UCSD-AML1 (cell line): Measurements from ENCODE around the gene GAST.
"Not testable (repeated sequence)": the region's sequence is repeated elsewhere in the genome, so short reads cannot be mapped to it uniquely, and the experiment has no call there.

Source experiments
- DNase-seq: peaks from one replicate; lab custom pipeline; 2025; ENCODE audit not compliant: unreplicated experiment; lab: John Stamatoyannopoulos, UW

The GAST gene, protein sequence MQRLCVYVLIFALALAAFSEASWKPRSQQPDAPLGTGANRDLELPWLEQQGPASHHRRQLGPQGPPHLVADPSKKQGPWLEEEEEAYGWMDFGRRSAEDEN

DNA sequence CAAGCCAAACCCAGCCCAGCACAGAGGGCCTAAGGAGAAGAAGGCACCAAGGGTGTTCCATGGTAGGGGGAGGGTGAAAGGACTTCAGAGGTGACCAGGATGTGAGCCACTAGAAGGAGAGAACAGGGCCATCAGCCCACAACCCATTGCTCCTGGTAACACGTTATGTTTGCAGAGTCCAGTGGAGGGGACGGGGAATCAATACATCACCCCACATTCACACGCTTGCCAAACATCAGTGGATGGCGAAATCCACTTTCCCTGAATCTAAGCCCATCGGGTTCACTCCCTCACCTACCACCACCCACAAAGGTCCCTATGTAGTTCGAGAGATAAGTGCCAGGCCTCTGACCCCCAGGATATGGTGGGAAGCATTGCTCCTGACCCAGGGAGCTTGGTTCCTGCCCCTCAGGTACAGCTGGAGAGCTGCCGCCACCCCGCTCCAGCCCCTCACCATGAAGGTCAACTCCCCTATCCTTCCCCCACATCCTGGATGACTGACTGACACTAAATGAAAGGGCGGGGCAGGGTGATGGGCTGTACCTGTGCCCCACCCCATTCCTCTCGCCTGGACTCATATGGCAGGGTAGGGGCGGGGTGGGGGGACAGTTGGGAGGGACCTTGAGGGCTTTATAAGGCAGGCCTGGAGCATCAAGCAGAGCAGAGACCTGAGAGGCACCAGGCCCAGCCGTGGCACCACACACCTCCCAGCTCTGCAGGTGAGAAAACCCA, at the start of gene GAST:
TSS of gene GAST (plus strand) at position 663 of the 732 bp plus-strand sequence. CDS start 3,106 bp downstream, outside the sequence.
- DNase-seq: no peak

DNA sequence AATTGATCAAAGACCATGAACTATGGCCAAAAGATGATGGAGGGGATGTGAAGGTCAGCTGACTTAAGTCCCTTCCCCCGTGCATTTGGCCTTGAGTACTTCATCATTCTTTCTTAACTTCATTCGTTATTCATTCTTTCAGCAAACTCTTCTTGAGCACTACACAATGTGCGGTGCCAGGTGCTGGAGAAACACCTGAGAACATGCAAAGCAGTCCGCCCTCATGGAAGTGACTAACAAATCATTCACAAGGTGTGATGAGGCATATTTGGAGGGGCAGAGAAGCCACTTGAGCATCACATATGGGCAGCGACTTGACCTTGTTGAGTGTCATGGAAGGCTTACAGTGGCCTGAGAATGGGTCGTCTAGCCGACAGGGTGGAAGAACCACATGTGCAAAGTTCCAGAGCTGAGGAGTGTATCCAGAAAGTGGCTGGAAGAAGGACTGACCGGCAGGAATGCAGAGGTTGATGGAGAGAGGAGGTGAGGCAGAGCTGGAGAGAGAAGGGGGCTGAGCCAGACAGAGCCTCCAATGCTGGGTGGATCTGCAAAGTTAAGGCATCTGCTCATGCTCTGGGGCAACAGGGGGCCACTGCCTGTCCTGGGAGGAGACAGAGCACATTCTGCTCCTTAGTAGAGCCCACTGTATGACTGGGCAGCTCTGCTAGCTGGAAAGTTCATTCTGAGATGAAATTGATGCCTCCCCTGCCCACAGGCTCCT, 48.5 kb upstream of the GAST start:
- no peak for DNase-seq

DNA sequence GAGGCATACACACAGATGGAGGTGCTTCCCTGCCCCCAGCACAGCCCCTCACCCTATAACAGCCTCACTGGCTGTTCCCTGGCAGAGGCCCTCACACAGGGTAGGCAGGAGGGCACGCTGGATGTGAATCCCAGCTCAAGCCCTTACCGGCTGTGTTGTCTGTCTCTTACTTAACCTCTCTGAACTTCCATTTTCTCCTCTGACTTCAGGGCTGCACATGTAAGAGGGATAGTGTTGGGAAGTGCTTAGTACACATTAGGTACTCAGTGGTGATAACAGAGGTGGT, 48.0 kb upstream of the GAST start:
- no peak for DNase-seq

DNA sequence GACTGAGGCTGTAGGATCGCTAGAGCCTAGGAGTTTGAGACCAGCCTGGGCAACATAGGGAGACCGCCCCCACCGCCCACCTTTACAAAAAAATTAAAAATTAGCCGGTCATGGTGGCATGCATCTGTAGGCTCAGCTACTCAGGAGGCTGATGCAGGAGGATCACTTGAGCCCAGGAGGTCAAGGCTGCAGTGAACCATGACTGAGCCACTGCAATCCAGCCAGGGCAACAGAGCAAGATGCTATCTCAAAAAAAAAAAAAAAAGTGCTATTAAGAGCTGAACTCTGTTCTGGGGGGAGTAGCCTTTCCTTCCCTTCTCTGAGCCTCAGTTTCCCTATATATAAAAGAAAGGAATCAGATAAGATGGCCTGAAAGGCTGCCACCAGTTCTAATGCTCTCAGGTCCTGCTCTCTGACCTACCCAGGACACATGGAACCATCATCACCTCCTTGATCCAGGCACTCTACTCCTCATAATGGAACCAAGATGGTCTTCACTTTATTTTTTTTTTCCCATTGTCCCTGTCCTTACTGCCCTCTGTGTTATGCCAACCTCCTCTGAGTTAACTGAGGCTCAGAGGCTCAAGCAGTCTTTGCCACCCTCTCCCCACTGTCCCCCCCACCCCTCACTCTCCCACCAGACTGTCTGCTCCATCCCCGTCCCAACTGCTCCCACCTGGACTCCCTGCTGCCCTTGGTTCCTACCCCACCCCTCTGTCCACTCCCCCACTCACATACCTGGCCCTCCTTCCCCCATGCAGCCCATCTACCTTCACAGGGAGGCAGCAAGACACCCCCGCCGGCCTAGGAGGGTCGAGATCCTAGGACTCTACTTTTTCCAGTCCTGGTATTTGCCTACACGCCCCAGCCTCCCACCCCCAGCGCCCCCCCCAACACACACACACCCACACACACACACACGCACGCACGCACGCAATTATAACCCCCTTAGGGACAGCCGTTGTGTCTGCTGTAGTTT, 47.3 kb upstream of the GAST start:
- DNase-seq: no peak

DNA sequence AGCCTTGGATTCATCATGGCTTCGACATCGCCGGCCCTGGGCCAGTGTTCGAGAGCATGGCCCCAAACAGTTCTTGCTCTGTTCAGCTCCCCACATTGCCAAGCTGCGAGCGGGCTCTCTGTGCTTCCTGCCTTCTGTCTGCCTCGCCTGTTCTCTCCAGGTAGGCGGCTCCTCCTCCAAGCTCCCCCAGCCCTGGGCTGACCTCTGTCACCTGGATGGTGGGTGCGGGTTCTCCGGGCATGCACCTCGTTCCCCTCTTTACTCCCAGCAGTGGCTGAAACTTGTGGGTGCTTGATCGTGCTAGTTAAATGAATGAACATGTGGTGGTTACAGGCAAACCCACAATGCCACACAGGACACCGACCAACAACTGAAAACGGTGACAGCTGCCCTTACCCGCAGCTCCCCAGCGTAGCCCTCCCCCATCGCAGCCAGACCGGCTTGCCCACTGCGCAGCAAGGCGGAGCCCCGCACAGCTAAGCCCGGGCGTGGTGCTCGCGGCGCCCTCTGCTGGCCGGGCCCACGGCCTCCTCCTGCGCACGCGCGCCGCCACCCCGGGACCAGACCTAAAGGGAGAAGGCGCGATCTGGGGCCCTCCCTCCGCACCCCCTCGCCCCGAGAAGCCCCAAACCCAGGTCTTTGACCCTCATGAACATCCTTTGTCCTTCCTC, 46.4 kb upstream of the GAST start:
- DNase-seq: peak; percentile 89

DNA sequence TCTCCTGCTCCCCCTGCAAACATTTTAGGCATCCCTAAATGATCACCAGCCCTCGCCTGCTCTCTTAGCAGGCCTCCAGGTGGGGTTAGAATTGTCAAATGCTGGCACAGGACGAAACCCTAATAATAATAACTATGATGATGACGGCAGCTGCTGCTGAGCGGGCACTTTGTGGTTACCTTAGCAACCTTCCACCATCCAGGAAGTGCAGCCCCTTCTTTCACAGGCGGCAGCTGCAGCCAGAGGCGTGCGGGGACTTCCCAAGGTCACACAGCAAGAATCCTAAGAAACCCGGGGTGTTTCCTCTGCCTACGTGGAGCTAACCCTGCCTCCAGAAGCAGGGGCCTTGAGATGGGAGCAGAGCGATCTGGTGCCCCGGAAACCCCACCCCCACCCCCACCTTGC, 45.9 kb upstream of the GAST start:
- peak; percentile 67 for DNase-seq

DNA sequence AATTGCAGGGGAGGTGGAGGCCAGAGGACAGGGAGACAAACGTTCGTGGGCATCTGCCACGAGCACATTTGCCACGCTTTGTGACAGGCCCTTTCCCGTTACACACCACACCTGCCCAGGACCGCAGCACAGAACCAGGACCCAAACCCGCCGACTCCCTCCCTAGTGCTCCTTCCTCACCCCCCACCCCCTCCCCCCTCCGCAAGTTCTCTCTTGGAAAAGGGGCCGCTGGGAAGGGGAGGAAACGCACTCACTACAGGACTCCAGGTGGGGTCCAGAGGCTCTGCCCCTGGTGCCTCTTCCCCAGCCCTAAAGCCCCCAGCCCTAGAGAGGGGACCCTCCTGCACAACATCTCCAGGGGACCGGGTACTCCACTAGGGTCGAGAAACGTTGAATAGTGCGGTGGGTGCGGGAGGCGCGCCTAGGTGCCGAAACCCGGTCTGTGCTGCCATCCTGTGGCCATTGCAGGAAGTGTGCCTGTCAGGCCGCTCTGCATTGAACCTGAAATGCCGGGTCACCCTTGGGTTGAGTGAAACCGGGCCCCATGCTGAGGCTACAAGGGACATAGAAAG, 45.3 kb upstream of the GAST start:
- peak; percentile 86 for DNase-seq

DNA sequence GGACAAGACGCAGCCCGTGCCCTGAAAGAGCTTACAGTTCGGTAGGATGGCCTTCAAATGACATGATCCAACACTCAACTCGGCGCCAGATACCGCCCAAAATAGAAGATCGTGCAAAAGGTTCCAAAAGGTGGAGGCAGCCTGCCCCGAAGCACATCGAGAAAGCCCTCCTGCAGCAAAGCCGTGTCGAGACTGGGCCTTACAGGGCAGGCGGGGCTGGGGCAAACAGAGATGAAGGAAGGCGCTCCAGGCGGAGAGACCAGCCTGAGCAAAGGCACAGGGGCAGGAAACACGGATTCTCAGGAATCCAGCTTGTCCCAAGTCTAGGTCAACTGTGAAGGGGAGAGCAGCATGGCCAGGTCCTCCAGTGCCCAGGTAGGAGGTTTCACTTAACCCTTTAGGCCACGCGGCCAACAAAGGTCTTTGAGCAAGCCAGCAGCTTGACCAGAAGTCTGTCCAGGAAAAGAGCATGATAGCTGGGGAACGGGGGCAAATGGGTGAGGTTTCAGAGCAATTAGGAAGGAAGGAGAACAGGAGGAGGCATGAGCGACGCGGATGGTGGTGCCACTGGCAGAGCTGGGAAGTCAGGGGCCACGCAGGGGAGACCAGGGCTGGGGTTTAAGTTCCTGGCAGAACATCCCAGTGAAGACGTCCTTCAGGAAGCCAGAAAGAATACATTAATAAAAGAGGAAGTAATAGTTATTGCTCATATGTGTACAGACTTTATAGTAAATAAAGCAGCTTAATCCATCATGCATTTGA, 44.7 kb upstream of the GAST start:
- peak; percentile 59 for DNase-seq

DNA sequence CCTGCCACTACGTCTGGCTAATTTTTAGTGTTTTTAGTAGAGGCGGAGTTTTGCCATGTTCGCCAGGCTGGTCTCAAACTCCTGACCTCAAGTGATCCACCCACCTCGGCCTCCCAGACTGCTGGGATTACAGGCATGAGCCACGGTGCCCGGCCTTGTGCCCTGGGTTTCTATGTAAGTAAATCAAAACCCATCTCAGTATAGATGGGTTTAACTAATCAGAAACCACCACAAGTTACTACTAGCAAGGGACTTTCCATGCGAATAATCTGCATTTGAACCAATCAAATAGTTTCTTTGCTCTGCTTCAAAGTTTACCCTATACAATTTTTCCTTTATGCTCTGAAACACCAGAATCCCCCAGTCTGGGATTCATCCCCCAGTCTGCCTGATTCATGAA, 40.0 kb upstream of the GAST start:
- no peak for DNase-seq

DNA sequence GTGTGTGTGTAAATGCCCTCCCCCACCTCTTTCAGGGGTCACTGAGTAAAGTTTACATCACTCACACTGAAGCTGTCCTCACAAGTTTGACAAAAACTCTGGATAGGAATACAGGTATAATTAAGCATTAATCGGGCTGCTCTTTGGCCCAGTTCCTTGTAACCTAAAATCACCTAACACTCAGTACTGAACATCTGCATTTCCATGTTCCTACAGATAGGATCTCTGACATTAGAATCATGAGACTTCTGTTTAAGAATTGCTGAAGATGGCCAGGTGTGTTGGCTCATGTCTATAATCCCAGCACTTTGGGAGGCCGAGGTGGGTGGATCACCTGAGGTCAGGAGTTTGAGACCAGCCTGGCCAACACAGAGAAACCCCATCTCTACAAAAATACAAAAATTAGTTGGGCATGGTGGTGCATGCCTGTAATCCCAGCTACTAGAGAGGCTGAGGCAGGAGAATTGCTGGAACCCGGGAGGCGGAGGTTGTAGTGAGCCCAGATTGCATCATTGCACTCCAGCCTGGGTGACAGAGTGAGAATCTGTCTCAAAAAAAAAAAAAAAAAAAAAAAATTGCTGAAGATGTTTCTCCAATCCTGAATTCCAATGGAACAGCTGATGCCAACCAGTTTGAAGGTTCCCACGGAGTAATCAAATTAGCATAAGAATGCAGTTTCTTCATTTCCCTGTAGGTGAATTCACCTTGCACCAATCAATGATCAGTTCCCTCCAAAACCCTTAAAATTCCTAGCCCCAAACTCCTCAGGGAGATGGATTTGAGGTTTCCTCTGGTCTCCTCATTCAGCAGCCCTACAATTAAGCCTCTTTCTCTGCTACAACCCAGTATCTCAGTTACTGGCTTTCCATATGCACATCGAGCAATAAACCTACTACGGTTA, 36.7 kb upstream of the GAST start:
- not testable (repeated sequence) for DNase-seq

DNA sequence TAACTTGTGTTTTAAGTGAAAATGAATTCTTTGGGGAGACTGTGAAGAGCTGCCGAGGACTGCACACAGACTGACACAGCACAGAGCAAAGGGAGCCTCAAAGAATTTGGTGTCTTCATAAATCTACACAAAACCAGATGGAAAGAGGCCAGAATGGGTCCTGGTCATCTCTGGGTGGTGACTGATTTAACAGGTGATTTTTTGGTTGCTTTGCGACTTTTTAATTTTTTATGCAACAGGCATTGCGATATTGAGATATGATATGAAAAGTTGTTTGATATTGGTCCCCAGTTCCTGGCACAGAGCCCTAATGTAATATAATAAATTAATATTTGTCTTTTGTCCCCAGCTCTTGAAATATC, 36.1 kb upstream of the GAST start:
- no peak for DNase-seq

DNA sequence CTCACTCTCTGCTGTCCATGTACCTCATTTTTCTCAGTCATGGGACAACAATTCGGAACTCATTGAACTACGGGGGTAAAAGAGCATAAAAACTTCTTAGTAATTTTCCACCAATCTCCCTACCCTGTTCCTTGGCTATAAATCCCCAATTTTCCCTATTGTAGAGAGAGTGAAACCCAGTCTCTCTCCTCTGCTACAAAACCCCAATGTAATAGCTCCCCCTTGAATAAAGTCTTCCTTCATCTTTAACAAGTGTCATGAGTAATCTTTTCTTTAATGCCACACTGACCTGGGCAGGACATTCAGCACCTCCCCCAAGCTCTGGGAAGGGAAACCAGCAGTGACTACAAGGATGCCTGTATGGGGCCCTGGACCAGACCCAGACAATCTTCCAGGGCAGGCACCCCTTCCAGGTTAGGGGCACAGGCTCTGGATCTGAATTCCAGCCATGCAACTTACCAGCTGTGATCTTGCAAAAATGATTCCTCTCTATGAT, 33.7 kb upstream of the GAST start:
- peak; percentile 75 for DNase-seq

DNA sequence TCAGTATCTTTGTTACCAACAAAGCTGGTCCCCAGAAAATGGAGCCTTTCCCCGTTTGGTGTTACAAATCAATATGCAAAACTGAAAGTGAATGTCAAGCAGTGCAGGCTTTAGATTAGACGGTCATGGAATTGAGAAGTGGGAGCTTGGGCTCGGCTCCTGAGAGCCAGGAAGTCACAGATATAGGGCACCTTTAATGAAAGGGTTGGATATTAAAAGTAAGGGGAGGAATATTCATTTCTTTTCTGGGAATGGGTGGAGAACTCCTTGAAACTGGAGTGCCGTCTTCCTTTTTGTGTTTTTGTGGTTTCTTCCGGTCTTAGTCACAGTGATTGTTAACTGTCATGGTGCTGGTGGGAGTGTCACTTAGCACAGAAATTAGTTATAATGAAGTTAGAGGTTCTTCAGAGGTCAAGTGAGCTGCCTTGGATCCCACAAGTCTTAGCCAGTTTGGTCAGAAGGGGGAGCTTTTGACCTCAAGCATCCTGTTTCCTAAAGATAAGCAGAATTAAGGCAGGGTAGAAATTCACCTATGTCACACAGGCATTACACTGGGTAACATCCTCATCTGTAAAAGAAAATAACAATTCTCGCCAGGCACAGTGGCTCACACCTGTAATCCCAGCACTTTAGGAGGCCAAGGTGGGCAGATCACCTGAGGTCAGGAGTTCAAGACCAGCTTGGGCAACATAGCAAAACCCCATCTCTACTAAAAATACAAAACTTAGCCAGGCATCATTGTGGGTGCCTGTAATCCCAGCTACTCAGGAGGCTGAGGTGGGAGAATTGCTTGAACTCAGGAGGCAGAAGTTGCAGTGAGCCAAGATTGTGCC, 33.0 kb upstream of the GAST start:
- DNase-seq: peak; percentile 75

DNA sequence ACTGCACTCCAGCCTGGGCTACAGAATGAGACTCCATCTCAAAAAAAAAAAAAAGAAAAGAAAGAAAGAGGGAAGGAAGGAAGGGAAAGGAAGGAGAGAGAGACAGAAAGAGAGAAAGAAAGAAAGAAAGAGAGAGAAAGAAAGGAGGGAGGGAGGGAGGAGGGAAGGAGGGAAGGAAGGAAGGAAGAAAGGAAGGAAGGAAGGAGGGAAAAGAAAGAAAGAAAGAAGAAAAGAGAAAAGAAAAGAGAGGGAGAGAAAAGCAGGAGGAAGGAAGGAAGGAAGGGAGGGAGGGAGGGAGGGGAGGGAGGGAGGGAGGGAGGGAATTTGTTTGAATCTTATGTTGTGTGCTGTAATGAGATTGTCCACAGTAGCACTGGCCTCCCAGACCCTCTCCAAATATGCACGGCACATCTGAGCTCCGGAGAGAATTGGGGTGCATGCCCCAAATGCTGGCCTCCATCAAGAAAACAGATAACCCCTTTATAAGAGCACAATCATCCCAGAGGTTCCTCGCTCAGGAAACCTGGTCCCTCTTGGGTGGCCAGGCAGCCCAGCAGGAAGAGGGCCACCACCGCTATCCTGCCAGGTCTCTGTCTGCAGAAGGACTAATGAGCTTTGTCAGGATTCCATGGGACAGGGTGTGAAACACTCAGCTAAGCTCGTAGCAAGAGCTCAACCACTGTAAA, 32.2 kb upstream of the GAST start:
- no peak for DNase-seq

DNA sequence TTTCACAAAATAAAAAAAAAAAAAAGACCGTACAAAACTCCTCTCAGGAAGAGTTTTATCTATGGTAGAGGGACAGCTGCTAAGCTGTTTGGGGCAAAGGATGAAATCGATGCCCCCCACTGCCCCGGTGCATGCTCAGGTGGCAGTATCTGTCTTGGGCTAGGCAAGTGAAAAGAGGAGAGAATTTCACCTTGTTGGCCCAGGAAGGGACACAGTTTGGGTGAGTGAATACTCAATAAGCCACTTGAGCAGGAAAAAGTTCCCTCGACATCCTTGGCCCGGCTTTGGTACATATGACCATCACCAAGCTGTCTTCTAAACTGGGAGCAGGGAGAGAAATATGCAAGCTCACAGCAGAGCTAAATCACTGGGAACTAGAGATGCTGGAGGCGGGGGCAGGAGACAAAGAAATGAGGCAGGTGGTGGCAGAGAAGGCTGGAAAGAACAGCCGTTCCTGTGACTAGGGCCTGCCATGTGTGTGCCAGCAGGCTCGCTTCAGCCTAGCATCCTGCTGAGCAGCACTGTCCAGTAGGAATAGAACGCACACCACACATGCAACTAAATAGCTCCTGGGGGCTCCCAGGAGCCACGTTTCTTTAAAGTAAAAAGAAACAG, 31.6 kb upstream of the GAST start:
- no peak for DNase-seq

DNA sequence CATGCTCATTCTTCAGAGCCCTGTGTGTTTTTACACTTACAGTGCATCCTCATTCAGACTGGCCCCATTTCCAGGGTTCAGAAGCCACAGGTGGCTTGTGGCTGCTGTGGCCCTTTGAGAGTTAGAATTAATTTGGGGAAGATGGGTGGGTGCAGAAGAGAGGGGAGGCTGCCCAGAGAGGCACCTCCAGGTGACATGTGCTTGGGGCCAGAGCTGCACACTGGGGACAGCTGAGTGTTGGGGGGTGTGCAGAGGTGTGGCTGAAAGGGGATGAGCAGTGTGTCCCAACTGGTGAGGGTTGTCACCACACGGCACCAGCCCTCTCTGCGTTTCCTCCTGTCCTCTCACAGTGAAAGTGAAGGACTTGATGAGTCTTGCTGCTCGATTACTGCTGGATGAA, 30.4 kb upstream of the GAST start:
- no peak for DNase-seq

DNA sequence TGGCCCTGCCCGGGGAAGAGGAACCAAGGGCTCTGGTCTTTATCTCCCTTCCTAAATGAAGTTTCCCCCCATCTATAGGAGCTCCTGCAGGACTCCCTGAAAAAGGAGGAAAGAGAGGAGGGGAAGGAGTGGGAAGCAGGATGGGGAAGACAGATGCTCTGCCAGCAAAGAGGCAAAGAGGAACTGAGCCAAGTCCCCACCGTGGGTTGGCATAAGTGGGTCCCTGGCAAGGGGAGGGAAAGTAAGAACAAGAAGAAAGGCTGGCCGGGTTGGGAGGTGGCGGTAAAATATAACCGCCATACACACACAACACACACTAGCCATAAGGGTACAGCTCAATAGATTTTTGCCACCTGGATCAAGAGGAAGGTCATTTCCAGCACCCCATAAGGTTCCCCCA, 29.5 kb upstream of the GAST start:
- DNase-seq: no peak
